HuH-7 (cell line): Measurements from ENCODE around the gene SH3PXD2B.

Experiments
- DNase-seq: peaks from one replicate; pipeline ENCODE4 v3.0.0; 2011; ENCODE audit warnings: low spot score

The SH3PXD2B gene

GRCh38 chr5:172453206-172453985 lies 929 bp downstream of the SH3PXD2B start:
- DNase-seq, result peak; percentile 68

- no peak for DNase-seq
Observed at GRCh38 chr5:172452398-172453205, 1.7 kb downstream of the SH3PXD2B start.

DNA sequence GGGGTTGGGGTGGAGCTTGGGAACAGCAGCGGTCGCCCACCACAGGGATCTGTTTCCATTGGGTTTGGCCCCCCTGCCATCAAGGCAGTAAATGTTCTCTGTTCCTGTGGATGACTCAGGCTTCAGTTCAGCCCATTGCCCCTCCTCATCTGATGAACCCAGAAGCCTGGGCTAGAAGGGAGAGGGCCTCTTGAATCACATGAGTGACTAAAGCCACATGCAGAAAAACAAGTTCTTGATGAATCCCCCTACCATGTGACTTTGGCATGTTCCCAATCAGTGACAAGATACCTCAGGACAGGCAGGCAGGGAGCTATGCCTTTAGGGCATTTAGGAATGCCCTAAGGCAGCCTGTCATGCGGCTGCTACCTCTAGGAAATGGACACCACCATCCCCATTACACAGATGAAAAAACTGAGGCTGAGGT lies 2.5 kb downstream of the SH3PXD2B start:
- no peak for DNase-seq

DNA sequence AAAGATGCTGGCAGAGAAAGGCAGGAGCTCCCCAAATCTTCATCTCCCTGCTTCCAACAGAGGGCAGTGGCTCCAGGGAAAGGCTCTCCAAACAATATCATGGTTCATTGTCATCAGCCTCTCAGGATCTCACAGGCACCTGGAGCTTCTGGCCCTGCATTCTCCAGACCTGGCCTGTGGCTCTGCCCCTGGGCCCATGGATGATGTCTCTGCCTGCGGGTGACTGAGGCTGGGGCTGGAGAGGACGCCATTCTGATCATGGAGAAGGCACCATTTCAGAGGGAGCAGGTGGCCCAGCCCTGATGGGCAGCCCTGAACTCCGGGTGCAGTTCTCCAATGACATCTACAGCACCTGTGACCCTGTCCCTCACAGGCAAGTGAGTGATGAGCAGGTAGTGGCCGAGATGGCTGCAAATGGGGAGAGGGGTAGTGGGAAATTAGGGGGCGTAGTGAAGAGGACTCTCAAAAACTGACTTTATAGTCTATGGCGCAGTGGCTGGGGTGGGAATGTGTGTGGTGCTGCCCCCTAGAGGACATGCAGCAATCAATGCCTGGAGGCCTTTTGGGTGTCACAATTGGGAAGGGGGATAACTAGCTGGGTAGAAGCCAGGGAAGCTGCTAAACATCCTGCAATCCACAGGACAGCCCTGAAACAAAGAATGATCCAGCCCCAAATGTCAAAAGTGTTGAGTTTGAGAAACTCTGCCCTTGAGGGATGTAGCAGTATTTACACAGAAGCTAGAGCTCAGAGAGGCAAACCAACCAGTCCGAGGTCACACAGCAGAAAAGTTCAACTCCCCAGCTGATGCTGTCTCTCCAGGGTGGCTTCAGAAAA lies 3.2 kb downstream of the SH3PXD2B start:
- peak; percentile 71 for DNase-seq

GRCh38 chr5:172450453-172450852 lies 3.9 kb downstream of the SH3PXD2B start:
- no peak for DNase-seq

DNA sequence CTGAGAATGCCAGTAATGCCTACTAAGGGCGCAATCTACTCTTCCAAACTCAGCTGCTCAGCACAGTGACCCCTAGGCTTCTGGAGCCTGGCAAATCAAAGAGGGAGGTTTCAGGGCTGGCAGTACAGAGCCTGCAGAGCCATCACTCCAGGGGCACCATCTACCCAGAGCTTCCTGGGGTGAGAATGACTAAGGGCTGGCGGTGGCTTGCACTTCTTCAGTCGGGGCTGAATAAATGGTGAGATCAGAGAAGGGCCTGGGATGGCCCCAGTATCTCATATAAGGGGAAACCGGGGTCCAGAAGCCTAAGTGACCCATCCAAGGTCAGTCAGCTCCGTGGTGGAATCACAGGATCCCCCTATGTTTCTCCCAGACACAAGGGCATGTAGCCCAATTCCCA lies 5.3 kb downstream of the SH3PXD2B start:
- no peak for DNase-seq

DNA sequence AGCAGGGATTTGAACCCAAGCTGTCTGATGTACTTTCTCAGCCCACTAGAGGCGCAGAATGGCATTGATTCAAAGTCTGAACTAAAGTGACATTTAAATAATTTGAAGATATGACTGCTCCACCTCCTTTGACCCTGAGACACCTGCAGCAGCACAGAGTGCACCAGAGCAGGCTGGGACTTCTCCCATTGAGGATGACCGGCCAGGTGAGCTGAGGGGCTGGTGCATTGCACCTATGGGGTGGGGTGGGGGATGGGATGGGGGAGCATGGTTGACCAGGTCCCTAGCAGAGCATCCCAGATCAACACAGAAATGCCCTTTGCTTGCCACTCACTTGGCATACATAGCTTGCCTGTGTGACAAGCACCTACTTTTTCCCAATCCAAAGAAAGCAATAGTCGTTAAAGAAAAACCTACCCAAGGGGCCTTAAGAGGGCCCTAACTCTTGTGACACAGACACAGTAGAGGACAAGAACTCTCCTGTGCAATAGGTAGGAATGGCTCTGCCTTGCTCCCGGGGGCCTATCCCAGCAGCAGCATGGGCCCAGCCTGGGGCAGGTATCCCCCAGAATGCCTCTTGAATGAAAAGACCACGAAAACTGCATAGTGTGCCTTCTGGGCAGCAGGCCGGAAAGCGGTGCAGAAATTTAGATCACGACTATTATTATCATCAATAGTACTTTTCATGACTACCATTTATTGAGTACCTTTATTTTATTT lies 6.5 kb downstream of the SH3PXD2B start:
- no peak for DNase-seq

GRCh38 chr5:172446336-172447051 lies 7.8 kb downstream of the SH3PXD2B start:
- DNase-seq, result no peak

DNA sequence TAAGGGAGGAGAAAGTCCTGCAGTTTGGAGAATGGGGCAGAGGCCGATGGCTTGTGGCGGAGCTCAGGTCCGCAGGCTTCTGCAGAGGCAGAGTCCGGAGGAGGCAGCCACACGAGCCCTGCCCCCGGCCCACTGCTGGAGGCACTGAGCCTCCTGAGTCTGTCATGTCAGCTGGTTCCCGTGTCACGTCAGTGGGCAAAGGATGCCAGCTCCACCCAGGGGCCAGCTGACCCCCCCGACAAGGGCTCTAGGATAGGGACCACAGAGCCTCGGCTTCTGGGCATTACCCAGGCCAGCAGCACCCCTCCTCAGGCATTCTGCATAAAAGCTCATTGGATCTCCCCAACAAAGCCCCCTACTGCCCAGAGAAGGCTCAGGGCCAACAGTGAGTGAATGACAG lies 8.5 kb downstream of the SH3PXD2B start:
- DNase-seq, result no peak

GRCh38 chr5:172444626-172445365 lies 9.5 kb downstream of the SH3PXD2B start:
- DNase-seq, result no peak

DNA sequence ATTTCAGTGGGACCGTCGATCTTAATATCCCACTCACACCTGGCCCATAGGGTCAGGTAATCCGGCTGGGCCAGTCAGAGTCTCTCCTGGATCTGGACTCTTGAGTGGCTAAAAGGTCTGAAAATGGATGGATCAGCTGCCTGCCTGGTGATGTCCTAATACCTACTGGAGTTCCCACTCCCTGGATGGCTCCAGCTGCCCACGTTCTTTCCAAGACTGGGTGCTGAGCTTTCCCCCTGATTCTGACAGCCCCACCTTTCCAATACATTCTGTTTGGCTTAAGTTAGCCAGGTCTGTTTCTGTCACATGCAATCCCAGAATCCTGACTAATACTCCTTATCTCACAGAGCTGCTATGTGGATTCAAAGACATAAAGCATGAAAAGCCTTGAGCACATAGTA lies 10.2 kb downstream of the SH3PXD2B start:
- DNase-seq, result no peak

DNA sequence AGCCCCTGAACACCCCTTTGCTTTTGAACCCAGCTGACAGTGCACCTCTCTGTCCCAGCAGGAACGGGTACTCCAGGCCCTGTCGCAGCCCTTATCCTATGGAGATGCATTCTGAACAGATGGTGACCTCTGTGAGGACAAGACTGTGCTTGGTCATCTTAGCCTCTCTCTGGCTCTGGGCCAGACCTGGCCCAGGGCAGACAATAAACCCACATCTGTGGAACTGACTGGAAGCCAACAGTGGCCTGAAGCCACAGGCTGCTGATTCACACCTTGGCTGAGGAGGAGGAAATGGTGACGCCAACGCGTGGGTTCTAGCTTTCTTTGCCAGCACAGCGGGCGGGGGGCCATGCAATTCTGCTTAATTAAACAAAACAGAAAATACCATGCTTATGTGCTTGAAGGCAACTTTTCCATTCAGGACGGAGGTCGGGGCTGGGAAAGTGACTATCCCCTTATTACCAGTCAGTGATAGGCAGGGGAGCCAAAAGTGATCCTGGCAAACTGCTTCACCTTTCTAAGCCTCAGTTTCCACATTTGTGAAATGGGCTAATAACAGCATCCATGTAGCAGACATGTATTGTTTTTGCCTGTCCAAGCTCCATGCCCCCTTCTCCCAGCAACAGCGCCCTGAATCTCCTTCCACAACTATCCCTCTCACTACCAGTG lies 10.8 kb downstream of the SH3PXD2B start:
- no peak for DNase-seq

DNA sequence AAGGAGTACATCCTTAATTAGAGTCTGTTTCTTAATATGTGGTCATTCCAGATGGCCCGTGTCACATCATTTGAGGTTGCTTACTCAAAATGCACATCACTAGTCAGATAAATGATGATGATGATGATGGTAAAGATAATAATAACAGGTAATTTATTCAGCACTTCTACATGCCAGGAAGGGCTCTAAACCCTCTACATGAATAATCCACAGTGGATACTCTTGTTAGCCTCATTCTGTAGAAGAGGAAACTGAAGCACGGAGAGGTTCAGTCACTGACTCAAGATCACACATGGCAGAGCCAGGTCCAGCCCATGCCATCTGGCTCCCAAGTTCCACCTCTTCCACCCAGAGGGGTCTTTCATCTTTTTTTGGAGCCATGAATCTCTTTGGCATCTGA lies 11.7 kb downstream of the SH3PXD2B start:
- no peak for DNase-seq

DNA sequence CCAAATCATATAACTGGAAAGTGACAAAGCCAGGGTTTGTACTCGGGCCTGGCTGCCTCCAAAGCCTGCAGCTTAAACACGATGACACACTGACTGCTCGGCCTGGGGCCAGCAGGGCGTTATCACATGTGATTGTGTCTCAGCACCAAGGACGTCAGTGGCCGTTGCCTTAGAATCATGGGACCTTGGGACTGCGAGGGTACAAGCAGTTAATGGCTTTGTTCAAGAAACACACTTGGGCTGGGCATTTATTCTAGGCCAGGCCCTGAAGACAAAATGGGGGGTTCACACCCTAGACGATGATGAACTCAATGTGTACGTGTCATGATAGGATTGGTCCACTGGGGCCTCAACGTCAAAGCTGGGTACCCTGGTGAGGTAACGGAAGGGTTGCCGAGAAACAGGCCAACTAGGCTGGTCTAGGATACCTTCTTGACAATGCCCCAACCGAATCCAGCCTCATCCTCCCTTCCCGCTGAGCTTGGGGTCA lies 13.0 kb downstream of the SH3PXD2B start:
- no peak for DNase-seq

DNA sequence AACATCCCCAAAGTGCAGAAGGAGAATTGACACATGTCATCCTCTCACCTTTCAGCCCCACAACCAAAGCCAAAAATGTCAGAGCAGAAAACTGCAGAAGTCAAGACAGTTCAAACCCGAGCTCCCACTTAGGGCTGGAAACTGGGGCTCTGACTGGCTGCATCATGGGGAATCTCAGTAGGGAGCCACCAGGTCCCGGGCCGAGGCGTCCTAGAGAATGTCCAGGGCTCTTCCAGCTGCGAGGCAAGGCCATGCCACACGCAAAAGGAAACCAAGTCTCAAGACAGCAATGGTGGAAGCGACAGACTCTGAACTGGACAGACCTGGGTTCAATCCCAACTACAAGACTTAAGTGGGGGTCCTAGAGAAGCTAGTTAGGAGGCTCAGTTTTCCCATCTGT lies 13.8 kb downstream of the SH3PXD2B start:
- no peak for DNase-seq

DNA sequence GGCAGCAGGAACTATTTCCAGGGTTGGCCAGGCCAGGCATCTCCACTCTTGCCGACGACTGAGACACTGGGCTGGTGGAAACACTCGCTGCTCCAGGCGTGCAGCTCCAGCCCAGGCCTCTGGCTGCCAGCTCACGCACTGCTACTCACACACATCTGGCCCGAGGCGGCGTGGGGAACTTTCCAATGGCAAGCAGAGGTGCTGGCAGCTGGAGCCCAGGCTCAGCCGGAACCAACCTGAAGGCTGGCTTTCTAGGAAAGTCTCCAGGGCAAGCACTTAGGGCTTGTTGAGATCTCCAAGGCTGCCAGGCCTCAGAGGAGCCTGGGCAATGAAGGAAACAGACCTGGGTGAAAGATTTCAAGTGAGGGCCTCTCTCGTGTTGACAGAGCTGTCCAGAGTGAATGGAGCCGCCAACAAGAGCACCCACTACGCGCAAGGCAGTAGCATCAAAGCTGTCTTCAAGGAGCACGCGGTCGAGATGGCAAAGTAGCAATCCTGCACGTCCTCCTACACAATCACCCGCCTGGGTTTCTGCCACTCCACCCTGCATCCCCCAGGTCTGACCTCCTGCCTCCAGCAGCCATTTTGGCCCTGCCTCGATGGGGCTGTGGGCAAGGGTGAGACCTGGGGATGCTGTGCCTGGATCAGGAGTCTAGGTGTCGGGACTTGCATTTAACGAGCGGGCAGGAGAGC lies 14.4 kb downstream of the SH3PXD2B start:
- DNase-seq, result no peak

GRCh38 chr5:172438319-172438668 lies 16.0 kb downstream of the SH3PXD2B start:
- no peak for DNase-seq

DNA sequence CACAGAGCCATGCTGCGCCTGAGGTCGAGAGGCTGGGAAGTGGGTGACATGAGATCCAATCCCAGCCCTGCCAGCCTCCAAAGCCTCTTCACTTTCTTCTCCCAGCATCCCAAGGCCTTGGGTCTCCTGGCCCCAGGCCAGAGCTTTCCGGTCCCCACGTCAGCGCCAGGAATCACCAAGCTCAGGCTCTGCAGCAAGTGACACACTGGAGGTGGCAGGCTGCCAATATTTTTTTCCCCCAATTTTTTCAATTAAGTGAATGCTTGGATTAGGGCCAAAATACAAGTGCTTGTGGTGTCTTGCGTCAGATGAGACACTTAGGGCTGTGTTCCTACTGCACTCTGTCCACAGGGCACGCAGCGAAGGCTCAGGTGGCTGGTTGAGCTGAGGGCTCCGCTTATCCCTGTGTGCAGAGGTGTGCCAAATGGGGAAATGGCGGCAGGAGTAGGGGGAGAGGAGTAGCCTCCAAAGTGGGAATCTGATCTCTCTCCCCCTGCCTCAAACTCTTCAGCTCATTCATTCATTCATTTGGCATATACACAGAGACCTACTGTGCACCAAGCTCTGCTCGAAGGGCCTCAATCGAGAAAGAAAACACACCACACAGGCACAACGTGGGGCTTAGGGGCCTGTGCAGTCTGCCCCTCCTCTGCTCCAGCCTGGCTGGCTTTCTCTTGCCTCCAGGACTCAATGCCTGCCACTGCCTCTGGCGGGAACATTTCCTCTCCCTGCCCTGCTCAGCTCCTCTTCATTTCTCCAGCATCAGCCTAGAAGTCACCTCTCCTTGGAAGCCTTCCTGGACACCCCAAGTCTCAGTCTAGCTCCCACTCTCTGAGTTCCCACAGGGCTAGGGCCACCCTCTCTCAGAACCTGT lies 16.6 kb downstream of the SH3PXD2B start:
- DNase-seq, result no peak
